NCI-H446 treated with DMSO at 0.1 percent for 48 hours (cell line): Measurements from ENCODE around the gene ADCYAP1R1.

Experiments used
- DNase-seq: peaks from one replicate; lab custom pipeline; 2025; lab: John Stamatoyannopoulos, UW

Gene ADCYAP1R1

GRCh38 chr7:31106303-31107105, 54.4 kb downstream of the ADCYAP1R1 start:
- DNase-seq, result no peak

GRCh38 chr7:31107106-31108090, 55.3 kb downstream of the ADCYAP1R1 start:
- DNase-seq, result no peak

- no peak for DNase-seq
Measured at GRCh38 chr7:31108097-31108657, 56.1 kb downstream of the ADCYAP1R1 start.

GRCh38 chr7:31109751-31110150, 57.6 kb downstream of the ADCYAP1R1 start:
- no peak for DNase-seq

GRCh38 chr7:31110331-31111108, 58.4 kb downstream of the ADCYAP1R1 start:
- no peak for DNase-seq

- no peak for DNase-seq
Measured at GRCh38 chr7:31111109-31111451, 59.0 kb downstream of the ADCYAP1R1 start.

- DNase-seq, result no peak
Measured at GRCh38 chr7:31113660-31114059, 61.6 kb downstream of the ADCYAP1R1 start.

GRCh38 chr7:31114593-31115343, 62.7 kb downstream of the ADCYAP1R1 start:
- peak; percentile 28 for DNase-seq

GRCh38 chr7:31116615-31117014, 64.5 kb downstream of the ADCYAP1R1 start:
- no peak for DNase-seq

- DNase-seq, result no peak
Measured at GRCh38 chr7:31119249-31119648, 67.1 kb downstream of the ADCYAP1R1 start.

GRCh38 chr7:31120800-31121513, 68.8 kb downstream of the ADCYAP1R1 start:
- DNase-seq, result no peak

GRCh38 chr7:31121601-31122000, 69.5 kb downstream of the ADCYAP1R1 start:
- no peak for DNase-seq

- DNase-seq, result peak; percentile 77
Measured at GRCh38 chr7:31122649-31123058, 70.5 kb downstream of the ADCYAP1R1 start.

- DNase-seq, result no peak
Measured at GRCh38 chr7:31123321-31123720, 71.2 kb downstream of the ADCYAP1R1 start.

GRCh38 chr7:31123726-31124125, 71.6 kb downstream of the ADCYAP1R1 start:
- no peak for DNase-seq

- no peak for DNase-seq
Measured at GRCh38 chr7:31125171-31125570, 73.1 kb downstream of the ADCYAP1R1 start.

GRCh38 chr7:31126976-31127375, 74.9 kb downstream of the ADCYAP1R1 start:
- DNase-seq, result peak; percentile 33

GRCh38 chr7:31129067-31129466, 77.0 kb downstream of the ADCYAP1R1 start:
- peak; percentile 38 for DNase-seq

GRCh38 chr7:31133497-31133896, 81.4 kb downstream of the ADCYAP1R1 start:
- peak; percentile 91 for DNase-seq
